Fibroblast of upper back skin (primary cell): ENCODE data around the gene GSG1.

Source experiments
- DNase-seq: peaks from one replicate; pipeline ENCODE4 v3.0.0-alpha.2; 2013

The GSG1 gene

GRCh38 chr12:13117029-13117428 is 13.6 kb upstream of the GSG1 start:
- DNase-seq, result no peak

DNA sequence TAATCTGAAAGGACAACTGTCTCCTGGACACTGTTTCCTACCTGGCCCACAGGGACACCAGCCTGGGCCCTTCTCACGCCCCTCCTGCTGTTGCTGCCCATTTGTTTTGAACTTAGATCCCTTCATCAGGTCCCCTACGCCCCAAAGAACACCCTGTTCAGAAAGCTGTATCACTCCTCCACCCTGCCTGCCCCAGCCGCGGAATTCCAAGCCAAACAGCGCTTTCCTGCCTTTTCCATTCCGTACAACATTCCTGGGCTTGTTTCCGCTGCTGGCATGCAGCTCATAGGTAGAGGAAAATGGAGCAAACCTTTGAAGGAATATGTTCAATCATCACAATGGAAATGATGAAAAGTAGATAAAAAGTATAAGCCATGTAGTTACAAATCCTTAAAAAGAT is 12.8 kb upstream of the GSG1 start:
- no peak for DNase-seq

DNA sequence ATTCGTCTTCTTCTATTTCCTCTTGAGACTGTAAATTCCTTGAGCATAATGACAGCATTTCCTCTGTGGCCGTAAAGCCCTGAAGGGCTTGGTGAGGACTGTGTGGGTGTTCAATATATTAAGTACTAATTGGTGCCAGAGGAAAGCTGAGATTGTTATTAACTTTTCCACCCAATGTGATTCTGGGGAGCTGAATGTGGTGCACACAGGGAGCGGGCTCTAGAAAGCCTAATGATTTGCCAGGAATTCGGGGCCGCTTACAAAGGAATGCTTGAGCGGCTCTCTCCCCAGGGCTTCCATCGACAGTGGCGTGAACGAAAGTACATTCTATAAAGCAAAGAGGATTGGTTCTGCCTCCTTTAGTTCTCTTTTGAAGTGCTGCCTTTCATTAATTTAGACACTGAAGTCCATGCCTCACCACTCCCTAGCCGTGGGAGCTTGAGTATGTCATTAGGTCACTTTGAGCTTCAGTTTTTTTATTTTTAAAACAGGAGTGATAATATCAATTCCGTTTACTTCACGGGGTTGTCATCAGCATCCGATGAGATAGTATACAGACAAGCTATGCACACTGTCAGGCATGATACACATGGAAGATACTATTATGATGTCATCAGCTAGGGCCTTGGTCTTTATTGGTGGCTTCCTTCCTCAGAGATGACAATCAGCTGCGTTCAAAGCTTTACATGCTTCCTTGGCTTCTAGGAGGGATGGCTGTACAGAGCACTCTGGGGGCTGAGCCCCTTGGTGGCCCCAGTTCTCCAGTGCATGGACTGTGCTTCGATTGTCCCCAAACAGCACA is 11.0 kb upstream of the GSG1 start:
- peak; percentile 45 for DNase-seq

- no peak for DNase-seq
These were observed 9.5 kb upstream of the GSG1 start for GRCh38 chr12:13112968-13113367.

DNA sequence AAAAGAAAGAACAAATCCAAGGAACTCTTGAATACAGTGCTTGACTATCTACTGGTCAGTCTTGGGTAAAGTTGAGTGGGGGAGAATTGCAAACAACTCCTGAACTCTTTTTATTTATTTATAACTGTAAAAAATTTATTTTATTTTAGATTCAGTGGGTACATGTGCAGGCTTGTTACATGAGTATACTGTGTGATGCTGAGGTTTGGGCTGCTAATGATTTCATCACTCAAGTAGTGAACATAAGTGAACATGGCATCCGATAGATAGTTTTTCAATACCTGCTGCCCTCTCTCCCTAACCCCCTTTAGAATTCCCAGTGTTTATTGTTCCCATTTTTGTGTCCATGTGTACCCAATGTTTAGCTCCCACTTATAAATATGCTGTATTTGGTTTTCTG is 3.2 kb upstream of the GSG1 start:
- no peak for DNase-seq

DNA sequence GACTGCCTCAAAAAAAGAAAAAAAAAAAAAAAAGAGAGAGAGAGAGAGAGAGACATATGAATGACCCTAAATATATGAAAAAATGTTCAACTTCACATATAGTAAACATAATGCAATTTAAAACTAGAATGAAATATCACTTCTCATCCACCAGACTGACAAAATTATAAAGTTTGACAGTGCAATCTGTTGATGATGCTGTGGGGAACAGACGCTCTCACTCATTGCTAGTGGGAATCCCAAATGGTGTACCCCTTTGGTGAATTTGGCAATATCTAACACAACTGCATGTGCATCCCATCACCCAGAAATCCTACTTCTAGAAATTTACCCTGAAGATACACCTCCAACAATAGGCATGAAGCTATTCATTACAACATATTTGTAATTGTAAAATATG is 2.3 kb upstream of the GSG1 start:
- DNase-seq, result no peak

GRCh38 chr12:13104409-13104808 is 942 bp upstream of the GSG1 start:
- no peak for DNase-seq

GRCh38 chr12:13102461-13103195 is 839 bp downstream of the GSG1 start:
- no peak for DNase-seq

GRCh38 chr12:13101821-13102375 is 1.6 kb downstream of the GSG1 start:
- DNase-seq, result no peak

GRCh38 chr12:13100882-13101769 is 2.3 kb downstream of the GSG1 start:
- DNase-seq, result peak; percentile 86

- DNase-seq, result no peak
These were observed 2.9 kb downstream of the GSG1 start for GRCh38 chr12:13100605-13100881.

DNA sequence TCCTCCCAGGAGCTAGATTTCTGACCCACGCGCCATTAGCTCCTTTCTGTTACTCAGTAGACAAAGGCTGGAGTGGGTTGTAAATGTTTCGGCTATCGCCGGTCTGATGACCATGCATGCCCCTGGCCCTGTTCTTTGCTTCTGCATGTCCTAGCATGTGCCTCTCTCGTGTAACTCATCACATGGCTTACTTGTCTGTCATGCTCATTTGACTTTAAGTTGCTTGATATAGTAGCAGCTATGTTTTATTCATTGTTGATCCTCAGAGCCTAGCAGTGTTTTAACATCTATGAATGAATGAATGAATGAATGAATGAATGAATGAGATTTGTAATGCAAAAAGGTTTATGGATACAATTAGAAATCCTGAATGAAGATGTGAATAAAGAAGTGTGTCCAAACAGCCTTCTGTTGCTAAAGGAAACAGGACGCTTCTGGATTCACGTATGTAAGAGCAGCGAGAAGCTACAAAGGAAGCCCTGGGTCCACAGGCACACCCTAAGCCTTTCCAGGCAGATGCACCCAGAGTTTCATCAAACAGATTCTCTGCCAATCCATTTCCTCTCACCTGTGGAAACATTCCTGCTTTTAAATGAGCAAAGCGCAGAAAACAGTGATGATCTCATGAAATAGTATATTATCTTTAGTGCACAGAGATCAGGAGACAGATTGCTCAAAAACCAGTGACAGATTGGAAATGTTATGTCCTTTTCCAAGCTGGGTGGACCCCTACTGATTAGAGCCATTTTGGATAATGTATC is 3.4 kb downstream of the GSG1 start:
- no peak for DNase-seq

GRCh38 chr12:13099066-13099843 is 4.2 kb downstream of the GSG1 start:
- DNase-seq, result no peak

- DNase-seq, result no peak
These were observed 5.9 kb downstream of the GSG1 start for GRCh38 chr12:13097491-13098011.

DNA sequence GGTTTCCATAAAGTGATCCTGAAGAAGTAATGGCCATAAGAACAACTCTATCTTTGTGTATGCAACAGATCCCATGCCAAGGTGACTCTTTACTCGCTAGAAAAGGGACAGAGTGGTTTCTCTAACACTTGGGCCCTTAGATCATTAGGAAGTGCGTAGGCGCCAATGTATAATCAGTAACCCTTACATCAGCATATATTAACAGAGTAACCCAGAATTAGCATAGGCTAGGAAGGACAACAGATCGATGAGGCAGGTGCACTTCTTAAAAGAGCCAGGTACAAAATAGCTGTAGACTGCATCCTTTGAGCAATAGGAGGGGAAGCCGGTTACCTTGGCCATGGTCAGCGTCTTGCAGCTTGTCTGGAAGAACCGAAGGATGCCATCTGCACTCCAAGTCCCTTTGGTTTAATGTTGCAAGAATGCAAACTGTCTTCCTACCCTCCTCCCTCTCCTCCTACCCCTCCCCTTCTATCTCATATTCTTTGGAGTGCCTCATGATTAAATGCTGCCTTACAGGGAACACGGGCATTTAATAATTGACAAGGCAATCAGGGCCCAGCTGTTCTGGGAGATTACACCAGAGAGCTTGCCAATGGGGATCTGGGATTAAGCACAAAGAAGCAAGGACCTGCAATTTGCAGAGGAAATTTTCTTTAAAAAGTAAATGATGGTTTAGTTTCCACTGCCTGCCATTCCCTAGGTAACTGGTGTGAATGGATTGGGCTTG is 8.0 kb downstream of the GSG1 start:
- no peak for DNase-seq

DNA sequence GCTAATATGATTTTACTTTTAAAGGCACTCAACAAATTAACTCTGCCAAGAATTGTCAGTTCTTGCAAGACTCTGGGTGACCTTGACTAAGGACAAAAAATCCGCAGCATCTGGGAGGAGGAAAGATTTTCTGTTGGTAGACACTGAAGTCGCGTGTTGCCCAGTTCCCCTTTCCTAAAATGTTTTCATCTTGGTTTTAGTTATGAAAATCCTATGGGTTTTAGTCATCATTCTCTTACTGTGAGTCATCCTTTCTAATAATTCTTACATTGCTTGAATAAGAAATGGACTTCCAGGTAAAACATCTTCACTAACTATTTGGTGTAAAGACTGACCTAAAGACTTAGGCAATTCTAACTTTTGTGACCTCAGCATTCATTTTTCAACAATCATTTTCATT is 9.1 kb downstream of the GSG1 start:
- peak; percentile 72 for DNase-seq

GRCh38 chr12:13093848-13094220 is 9.6 kb downstream of the GSG1 start:
- DNase-seq, result peak; percentile 51

DNA sequence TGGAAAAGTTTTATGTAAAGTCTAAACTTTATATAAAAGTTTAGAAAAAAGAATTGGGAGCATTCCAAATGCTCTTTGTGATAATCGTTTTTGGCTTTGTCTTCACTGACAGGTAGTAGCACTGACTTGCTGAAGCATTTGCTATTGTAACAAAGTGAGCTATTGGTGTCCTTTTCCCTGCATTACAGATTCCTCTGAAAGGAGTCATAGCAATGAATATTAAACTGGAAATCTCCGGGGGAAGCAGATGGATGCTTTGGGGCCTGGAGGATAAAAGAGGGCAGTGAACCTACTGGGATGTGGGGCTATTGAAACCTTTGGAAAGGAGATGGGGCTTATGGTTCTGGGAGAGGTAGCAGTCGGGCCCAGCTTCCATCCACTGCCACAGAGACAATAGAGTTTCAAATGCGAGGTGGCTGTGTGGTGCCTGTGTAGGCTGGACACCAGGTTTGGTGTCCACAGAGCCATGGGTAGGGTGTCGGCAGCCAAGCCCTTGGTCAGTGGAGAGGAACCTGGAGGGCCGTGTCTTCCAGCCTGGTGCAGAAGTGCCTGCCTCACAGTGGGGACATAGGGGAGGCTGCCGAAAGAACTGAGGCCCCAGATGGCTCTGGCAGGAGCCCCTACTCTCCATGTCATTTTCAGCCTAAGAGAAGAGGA is 10.1 kb downstream of the GSG1 start:
- DNase-seq, result peak; percentile 75

DNA sequence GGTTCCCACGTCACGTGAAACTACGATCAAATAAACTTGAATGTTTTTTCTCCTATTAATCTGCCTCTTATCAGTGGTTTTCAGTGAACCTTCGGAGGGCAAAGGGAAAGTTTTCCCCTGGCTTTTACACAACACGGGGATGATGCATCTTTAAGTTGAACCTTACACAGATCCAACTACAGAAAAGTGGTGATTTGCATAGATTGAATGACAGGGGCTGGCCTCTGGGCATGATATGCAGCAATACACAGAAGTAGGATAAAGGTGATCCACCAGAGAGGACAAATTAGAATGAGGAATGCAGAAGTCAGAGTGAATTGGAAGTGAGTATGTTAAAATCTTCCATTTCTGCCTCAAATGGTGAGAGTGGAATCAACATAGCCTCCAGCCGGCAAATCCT is 11.6 kb downstream of the GSG1 start:
- no peak for DNase-seq

GRCh38 chr12:13090054-13090453 is 13.4 kb downstream of the GSG1 start:
- no peak for DNase-seq
